Lower lobe of right lung (tissue), 2 donors: Measurements from ENCODE around the gene ADAMTS20. TPM values are rescaled to one million over a fixed set of nuclear protein-coding genes. Genes with fewer than 3 reads are reported as not detected.
A peak's percentile ranks its signal among the peaks of the same experiment; 100 is the strongest.

Source experiments
- ATAC-seq, 2 donors: fragments of 200-7000 bp; cut with Tn5 transposase; one replicate each; pipeline ENCODE4 v1.9.1; 2020 to 2022; ENCODE audit warnings: mild to moderate bottlenecking in 2 of 2, moderate library complexity in 2 of 2
- DNase-seq: peaks from one replicate; pipeline ENCODE4 v3.0.0-alpha.2; 2020
- H3K27ac ChIP-seq: fragments of 200-600 bp; one replicate; pipeline ENCODE4 v1.8.0; 2022
- H3K27me3 ChIP-seq: fragments of 200-600 bp; one replicate; pipeline ENCODE4 v1.8.0; 2022; ENCODE audit warnings: low read depth
- H3K36me3 ChIP-seq: fragments of 200-600 bp; one replicate; pipeline ENCODE4 v1.8.0; 2022; ENCODE audit warnings: mild to moderate bottlenecking
- H3K4me1 ChIP-seq: fragments of 200-600 bp; one replicate; pipeline ENCODE4 v1.8.0; 2022
- H3K4me3 ChIP-seq: fragments of 200-600 bp; one replicate; pipeline ENCODE4 v1.8.0; 2022; ENCODE audit warnings: mild to moderate bottlenecking
- H3K9me3 ChIP-seq: fragments of 200-600 bp; one replicate; pipeline ENCODE4 v1.8.0; 2022
- intact Hi-C: fragments of 100-400 bp; cut with DNase I; formaldehyde crosslinking; loops from one replicate; pipeline ENCODE4 v1.11.0; 2022
- total RNA-seq: library from RNA; stranded (reverse); fragmentation: NEBNext Ultra II Directional; extraction: Animal tissue kit (Norgen Biotek cat#: 25700); gene quantifications from one replicate; pipeline ENCODE4 v1.2.1, GENCODE V29; 2021
- TF ChIP-seq, protein P1 (sequence below): fragments of 200-600 bp; IDR thresholded peaks from one replicate; pipeline ENCODE4 v1.8.0; 2022; ENCODE audit warnings: antibody characterized with exemption, mild to moderate bottlenecking
- donor health status: DM: no; HTN: yes; CAD: no; lungs with severe emphysema.

The ADAMTS20 gene
- total RNA-seq, 1 donor from 2014 or later, result not detected

DNA sequence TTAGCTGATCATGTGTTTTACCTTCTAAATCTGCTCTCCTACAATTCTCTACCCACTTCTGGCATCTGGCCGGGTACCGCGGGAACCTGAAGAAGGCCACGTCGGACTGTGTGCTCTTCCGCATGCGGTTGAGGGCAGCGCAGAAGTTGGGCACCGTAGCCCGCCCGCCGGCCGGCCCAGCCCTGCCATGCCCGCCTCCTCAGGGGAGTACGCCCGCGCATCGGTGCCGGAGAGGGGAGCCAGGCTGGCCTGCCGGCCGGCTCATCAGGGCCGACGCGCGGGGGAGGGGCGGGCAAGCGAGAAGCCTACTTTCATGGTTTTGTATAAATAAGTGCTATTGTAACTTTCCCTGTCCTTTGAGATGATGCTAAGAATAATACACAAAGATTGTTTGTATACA, 19.9 kb upstream of the ADAMTS20 start:
- Histone ChIP-seq H3K4me3 (no peak overlapping the region), H3K27me3 (no peaks in the 10 kb centered on the region), H3K4me1 (no peaks in the 10 kb centered on the region), H3K27ac (no peak overlapping the region), H3K36me3 (no peaks in the 10 kb centered on the region), H3K9me3 (no peaks in the 10 kb centered on the region)
- DNase-seq, result no peak
- intact Hi-C loops, result no loop called here
- ATAC-seq, result no peak
- TF ChIP-seq, protein P1, sequence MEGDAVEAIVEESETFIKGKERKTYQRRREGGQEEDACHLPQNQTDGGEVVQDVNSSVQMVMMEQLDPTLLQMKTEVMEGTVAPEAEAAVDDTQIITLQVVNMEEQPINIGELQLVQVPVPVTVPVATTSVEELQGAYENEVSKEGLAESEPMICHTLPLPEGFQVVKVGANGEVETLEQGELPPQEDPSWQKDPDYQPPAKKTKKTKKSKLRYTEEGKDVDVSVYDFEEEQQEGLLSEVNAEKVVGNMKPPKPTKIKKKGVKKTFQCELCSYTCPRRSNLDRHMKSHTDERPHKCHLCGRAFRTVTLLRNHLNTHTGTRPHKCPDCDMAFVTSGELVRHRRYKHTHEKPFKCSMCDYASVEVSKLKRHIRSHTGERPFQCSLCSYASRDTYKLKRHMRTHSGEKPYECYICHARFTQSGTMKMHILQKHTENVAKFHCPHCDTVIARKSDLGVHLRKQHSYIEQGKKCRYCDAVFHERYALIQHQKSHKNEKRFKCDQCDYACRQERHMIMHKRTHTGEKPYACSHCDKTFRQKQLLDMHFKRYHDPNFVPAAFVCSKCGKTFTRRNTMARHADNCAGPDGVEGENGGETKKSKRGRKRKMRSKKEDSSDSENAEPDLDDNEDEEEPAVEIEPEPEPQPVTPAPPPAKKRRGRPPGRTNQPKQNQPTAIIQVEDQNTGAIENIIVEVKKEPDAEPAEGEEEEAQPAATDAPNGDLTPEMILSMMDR, result no peak

DNA sequence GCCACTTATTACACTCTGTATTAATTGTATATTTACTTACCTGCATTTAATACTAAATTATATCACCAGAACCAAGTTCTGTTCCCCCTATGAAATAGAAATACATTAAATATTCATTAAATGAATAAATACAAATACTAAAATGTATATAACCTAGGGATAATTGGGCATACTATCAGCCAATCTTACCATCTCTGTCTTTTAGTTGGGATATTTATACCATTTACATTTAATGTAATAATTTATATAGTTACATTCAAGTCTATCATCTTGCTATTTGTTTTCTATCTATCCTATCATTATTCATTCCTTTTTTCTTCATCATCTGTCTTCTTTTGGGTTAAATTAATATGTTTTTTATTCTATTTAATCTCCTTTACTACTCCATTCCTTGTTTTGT, 4.1 kb upstream of the ADAMTS20 start:
- Histone ChIP-seq H3K27ac (no peak overlapping the region), H3K9me3 (peaks cover 14% of the 10 kb centered on the region), H3K4me3 (no peak overlapping the region), H3K36me3 (no peaks in the 10 kb centered on the region), H3K27me3 (peaks cover 26% of the 10 kb centered on the region), H3K4me1 (no peaks in the 10 kb centered on the region)
- DNase-seq (no peak), ATAC-seq (no peak)
- intact Hi-C loops, result no loop called here
- TF ChIP-seq, protein P1, result no peak

DNA sequence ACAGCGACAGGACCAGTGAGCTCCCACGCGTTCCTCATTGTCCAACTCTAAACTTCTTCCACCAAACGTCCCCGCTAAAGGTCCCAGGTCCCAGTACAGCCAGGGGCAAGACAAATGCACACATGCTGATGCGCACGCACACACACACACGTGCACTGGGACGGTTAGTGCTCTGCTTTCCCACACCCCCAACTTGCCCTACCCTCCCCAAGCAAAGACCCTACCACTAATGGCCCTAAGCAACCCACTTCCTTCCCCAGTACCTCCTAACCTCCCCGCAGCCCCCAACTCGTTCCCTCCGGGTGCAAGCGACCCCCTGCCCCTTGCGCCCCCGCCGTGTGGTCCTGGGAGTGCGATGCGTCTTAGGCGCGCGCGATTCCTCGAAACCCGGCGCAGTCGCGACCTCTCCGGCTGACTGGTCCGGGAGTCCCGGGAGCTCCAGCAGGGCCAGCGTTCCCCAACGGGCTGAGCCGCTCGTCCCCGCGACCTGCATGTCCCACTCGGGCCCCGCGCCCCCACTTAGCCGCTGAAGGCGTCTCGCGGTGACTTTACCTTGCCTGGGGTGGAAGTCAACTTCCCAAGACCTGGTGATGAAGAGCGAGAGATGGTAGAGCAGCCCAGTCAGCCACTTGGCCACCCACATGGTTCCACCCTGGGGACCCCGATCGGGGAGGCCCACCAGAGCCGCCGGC, 578 bp downstream of the ADAMTS20 start:
- H3K9me3 ChIP-seq, result peaks cover 12% of the 10 kb centered on the region
- TF ChIP-seq, protein P1, result no peak
- DNase-seq, result no peak
- H3K27me3 ChIP-seq, result peaks cover 35% of the 10 kb centered on the region
- H3K27ac ChIP-seq, result no peak overlapping the region
- intact Hi-C loops, result no loop called here
- peak; percentile 9 to 18 for ATAC-seq
- H3K36me3 ChIP-seq, result no peaks in the 10 kb centered on the region
- H3K4me1 ChIP-seq, result no peaks in the 10 kb centered on the region
- no peak overlapping the region for H3K4me3 ChIP-seq

DNA sequence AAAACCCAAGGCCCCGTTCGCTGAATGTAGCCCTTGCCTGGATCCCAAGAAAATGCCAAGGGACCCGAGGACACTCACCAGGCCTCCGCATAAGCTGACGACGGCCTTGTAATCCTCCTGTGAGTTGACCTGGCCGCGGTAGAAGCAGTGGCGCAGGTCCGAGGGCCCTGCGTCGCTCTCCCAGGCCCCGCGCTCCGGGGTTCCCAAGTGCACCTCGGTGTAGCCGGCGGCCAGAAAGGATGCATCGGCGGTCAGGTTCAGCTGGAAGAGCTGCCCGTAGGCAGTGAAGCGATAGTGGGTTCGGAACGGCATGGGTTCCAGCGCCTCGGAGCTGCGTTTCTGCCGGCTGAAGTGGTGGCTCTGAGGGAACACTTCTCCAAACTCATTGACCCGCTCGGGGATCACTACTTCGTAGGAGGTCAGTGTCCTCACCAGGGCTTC, 1.2 kb downstream of the ADAMTS20 start:
- Histone ChIP-seq H3K9me3 (peaks cover 7% of the 10 kb centered on the region), H3K36me3 (no peaks in the 10 kb centered on the region), H3K27me3 (peaks cover 35% of the 10 kb centered on the region), H3K4me3 (no peak overlapping the region), H3K4me1 (no peaks in the 10 kb centered on the region), H3K27ac (no peak overlapping the region)
- ATAC-seq, result peak in 1 of 2 donors; percentile 11
- no peak for DNase-seq
- TF ChIP-seq, protein P1, result no peak
- intact Hi-C loops, result no loop called here

DNA sequence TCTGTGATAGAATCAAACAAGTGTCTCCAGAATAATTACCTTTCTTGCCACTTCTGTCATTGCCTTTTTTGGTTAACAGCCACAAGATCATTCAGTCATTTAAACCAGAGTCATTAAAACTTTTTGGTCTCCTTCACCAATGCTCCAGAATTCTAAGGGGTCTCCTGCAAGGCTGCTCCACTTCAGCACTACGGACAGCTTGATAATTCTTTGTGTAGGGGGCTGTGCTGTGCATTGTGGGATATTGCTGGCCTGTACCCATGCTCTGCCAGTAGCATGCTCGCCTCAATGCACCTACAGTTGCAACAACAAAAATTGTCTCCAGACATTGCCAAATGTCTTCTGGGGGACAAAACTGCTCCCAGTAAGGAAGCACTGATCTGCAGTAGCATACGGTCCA, 7.3 kb downstream of the ADAMTS20 start:
- intact Hi-C loops, result no loop called here
- H3K27me3 ChIP-seq, result no peaks in the 10 kb centered on the region

More for the DNA sequence above, 7.3 kb downstream of the ADAMTS20 start:
- Histone ChIP-seq H3K9me3 (no peaks in the 10 kb centered on the region), H3K36me3 (no peaks in the 10 kb centered on the region), H3K27ac (no peak overlapping the region), H3K4me1 (no peaks in the 10 kb centered on the region), H3K4me3 (no peak overlapping the region)
- TF ChIP-seq, protein P1, result no peak
- ATAC-seq (no peak), DNase-seq (no peak)
